Heart right ventricle (tissue), 16 donors: ENCODE data around the gene KLHL29. TPM values are rescaled to one million over a fixed set of nuclear protein-coding genes. Genes with fewer than 3 reads are reported as not detected.

ENCODE experiments used
- ATAC-seq, 8 donors: fragments of 200-7000 bp; cut with Tn5 transposase; one replicate each; pipeline ENCODE4 v1.9.1; 2020; ENCODE audit warnings: mild to moderate bottlenecking in 8 of 8, moderate library complexity in 8 of 8, moderate number of reproducible peaks in 1 of 8
- DNase-seq, 2 donors: peaks; one replicate each; pipeline ENCODE4 v3.0.0-alpha.2; 2020
- H3K27ac ChIP-seq, 10 donors: fragments of 200-600 bp; sonication (generic) in 2 of 10; one replicate each; pipeline versions ENCODE4 v1.5.0 to v1.8.0; 2020 to 2022; ENCODE audit warnings: mild to moderate bottlenecking in 3 of 10
- H3K27me3 ChIP-seq, 7 donors: fragments of 200-600 bp; one replicate each; pipeline ENCODE4 v1.8.0; 2021 to 2022; ENCODE audit warnings: mild to moderate bottlenecking in 2 of 7
- H3K36me3 ChIP-seq, 9 donors: fragments of 200-600 bp; sonication (generic) in 1 of 9; one replicate each; pipeline versions ENCODE4 v1.5.0 to v1.8.0; 2020 to 2022; ENCODE audit warnings: mild to moderate bottlenecking in 2 of 9
- H3K4me1 ChIP-seq, 9 donors: fragments of 200-600 bp; sonication (generic) in 1 of 9; one replicate each; pipeline versions ENCODE4 v1.5.0 to v1.8.0; 2020 to 2022; ENCODE audit warnings: mild to moderate bottlenecking in 4 of 9
- H3K4me3 ChIP-seq, 10 donors: fragments of 200-600 bp; sonication (generic) in 2 of 10; one replicate each; pipeline versions ENCODE4 v1.5.0 to v1.8.0; 2020 to 2022; ENCODE audit warnings: mild to moderate bottlenecking in 7 of 10, moderate library complexity in 2 of 10
- H3K9me3 ChIP-seq, 11 donors: fragments of 200-600 bp in 10 of 11; sonication (generic) in 2 of 11; one replicate each; pipeline versions ENCODE4 v1.5.0 to v1.8.0; 2013 to 2022; ENCODE audit warnings: mild to moderate bottlenecking in 2 of 11, control low read depth in 1 of 11, moderate library complexity in 1 of 11
- CTCF ChIP-seq, 9 donors: fragments of 200-600 bp; sonication (generic) in 2 of 9; IDR thresholded peaks; one replicate each; pipeline versions ENCODE4 v1.5.0 to v1.8.0; 2021 to 2022; ENCODE audit warnings: antibody characterized with exemption in 9 of 9, mild to moderate bottlenecking in 5 of 9, moderate library complexity in 1 of 9
- WGBS, 2 donors: extraction: QIAGEN DNeasy Blood & Tissue Kit; methylation state at CpG; one replicate each; pipeline ENCODE4 v1.1.7; 2013; ENCODE audit warnings: inconsistent platforms in 1 of 2; 5-methylcytosine and 5-hydroxymethylcytosine counted together
- intact Hi-C, 10 donors: fragments of 100-400 bp; cut with DNase I; formaldehyde crosslinking; loops; one replicate each; pipeline versions ENCODE4 v1.11.1 to v1.14.2; 2022
- polyA plus RNA-seq, 2 donors: library from polyadenylated mRNA; stranded (reverse); fragments of 200-250 nt; gene quantifications; one replicate each; pipeline ENCODE4 v1.2.3, GENCODE V29; 2013
- total RNA-seq, 10 donors: library from RNA; stranded (reverse); fragmentation: NEBNext Ultra II Directional in 3 of 10; extraction: Animal tissue kit (Norgen Biotek cat#: 25700) in 3 of 10; gene quantifications; one replicate each; pipeline versions ENCODE4 v1.2.1 to v1.2.4, GENCODE V29; 2021 to 2023
- donor health status: Arrhythmogenic right ventricular cardiomyopathy.
- donor health status: ischemic (EF 13 %, LVEDD 7.1; RV severe dilation, severe dysfunction).
- donor health status: healthy with polysubstance abuse.
- donor health status: DM: no; HTN: yes; CAD: no.
- donor health status: DM: no; HTN: no; CAD: no.
- donor health status: ischemic (EF 25% LVEDD 6.9; RV normal size, moderate dysfunction).
- donor health status: ischemic (EF 25% LVEDD 5.7; RV mildly dilated, moderate dysfunction).
- donor health status: healthy.
- donor health status: DM: yes; HTN: yes; CAD: no.
- donor health status: Ischemic cardiomyopathy.
- donor health status: ischemic (EF 35%, LVEDD 5.7; RV mildly dilated, moderate dysfunction).
- donor health status: nonischemic (EF 11% LVEDD 7.7; RV severe dilation, severe dysfunction).
- donor health status: DM: yes; HTN: yes; CAD: no.
- donor health status: PGD.
- donor health status: ischemic (EF 29% LVEDD 5.4; RV normal size, mild dysfunction).
- donor health status: nonischemic (EF 23%, LVEDD 6.1; RV moderate dilation, normal function).

Gene KLHL29
- total and polyA plus RNA-seq, 12 donors = 0.71 to 1.5 (median 1.0) TPM

DNA sequence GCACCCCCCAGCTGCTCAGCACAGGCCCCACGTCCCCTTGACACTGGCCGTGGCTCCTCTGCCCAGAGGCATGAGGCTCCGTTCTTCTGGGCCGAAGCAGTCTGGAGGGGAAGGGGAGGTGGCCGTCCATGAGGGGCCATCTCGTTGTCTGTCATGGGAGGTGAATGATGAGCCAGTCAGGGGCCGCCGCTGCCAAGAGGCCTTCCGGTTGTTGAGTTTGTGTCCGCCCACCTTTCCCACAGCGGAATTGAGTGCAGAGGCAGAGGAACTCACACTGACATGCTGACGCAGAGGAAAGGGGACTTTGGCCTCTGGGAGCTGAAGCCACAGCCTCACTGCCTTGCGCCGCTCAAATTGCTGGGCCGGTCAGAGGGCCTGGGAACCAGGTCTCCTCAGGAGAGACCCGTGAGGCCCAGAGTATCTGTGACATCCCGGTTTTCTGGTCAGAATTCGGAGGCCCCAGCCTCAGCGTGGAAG, 273.5 kb downstream of the KLHL29 start:
- Histone ChIP-seq H3K27me3 (peaks cover 0 to 9% (median 0%) of the 10 kb centered on the region in 7 donors), H3K4me3 (no peak overlapping the region), H3K4me1 (peaks cover 0 to 23% (median 5%) of the 10 kb centered on the region in 9 donors), H3K27ac (peak overlapping the region in 3 of 10 donors; percentile 19 to 39 (median 27)), H3K9me3 (no peaks in the 10 kb centered on the region), H3K36me3 (no peaks in the 10 kb centered on the region)
- intact Hi-C loops = no loop called here
- WGBS, 2 donors = 66 to 78% methylated on average over 19 of the region's 19 CpGs
- ATAC-seq = peak in 7 of 8 donors; percentile 22 to 59 (median 23)
- DNase-seq = peak in 1 of 2 donors; percentile 51
- no peak for TF ChIP-seq CTCF (IDR thresholded peaks at IDR 0.05)

DNA sequence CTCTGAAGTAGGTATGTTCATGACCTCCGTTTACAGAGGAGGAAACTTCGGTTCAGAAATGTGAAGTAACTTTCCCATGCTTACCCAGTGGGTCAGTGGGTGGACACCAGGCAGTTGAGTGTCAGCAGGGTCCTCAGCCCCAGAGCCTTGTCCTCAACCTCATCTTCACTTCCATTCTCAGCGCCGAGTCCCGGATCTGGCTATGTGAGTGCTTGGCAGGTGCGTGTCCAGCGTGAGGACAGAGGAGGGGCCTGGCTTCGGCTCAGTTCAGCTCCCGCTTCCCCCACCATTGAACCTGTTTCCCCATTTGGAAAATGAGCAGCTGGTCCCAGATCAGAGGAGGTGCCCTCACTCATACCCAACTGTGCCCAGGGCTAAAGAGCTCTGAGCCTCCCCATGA, 274.3 kb downstream of the KLHL29 start:
- intact Hi-C loops = no loop called here
- Histone ChIP-seq H3K36me3 (no peaks in the 10 kb centered on the region), H3K9me3 (no peaks in the 10 kb centered on the region), H3K27me3 (peaks cover 0 to 15% (median 0%) of the 10 kb centered on the region in 7 donors), H3K4me3 (no peak overlapping the region), H3K4me1 (peaks cover 0 to 32% (median 9%) of the 10 kb centered on the region in 9 donors), H3K27ac (no peak overlapping the region)
- DNase-seq (no peak), ATAC-seq (no peak)
- TF ChIP-seq CTCF (IDR thresholded peaks at IDR 0.05) = no peak
- 97 to 98% methylated on average over 9 of the region's 9 CpGs for WGBS, 2 donors

DNA sequence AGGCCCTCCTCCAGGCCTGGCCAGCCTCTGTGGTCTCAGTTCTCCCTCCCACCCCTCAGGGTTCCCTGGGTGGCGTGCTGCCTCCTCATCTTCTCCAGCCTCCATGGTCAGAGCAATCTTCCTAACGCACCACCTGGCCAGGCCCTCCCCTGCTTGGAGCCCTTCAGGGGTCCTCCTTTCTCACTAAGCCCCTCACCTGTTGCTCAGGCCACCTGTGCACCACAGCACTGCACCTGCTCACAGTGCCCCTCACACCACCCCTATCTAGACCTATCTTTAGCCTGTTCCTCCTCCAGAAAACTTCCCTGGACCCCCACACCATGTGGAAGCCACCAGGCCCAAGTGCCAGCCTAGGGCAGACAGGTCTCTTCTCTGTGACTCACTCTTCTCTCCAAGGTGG, 274.8 kb downstream of the KLHL29 start:
- Histone ChIP-seq H3K9me3 (no peaks in the 10 kb centered on the region), H3K36me3 (no peaks in the 10 kb centered on the region), H3K4me3 (no peak overlapping the region), H3K4me1 (peaks cover 0 to 34% (median 11%) of the 10 kb centered on the region in 9 donors), H3K27me3 (peaks cover 0 to 15% (median 0%) of the 10 kb centered on the region in 7 donors), H3K27ac (no peak overlapping the region)
- no peak for ATAC-seq
- TF ChIP-seq CTCF (IDR thresholded peaks at IDR 0.05) = no peak
- 95 to 100% methylated on average over 2 of the region's 2 CpGs for WGBS, 2 donors
- intact Hi-C loops = no loop called here
- no peak for DNase-seq

DNA sequence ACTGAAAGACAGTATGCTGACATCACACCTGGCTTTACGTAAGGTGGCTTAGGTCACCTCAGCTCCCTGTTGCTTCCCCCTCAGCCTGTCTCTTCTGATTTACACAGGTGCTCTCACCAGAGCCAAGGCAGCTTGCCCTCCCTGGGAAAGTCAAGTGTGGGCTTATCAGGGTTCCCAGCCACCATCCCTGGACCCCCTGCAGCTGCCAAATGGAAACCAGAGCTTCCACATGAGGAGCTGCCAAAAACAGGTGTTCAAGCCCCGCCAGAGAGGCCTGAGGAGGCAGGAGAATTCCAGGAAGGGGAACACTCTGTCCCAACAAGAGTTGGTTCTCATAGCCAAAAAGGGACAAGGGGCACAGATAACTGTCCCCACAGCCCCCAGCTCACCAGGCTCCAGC, 275.3 kb downstream of the KLHL29 start:
- no peak overlapping the region for H3K4me3 ChIP-seq
- DNase-seq (no peak), ATAC-seq (no peak)
- intact Hi-C loops = no loop called here
- peaks cover 0 to 34% (median 11%) of the 10 kb centered on the region in 9 donors for H3K4me1 ChIP-seq
- peaks cover 0 to 15% (median 0%) of the 10 kb centered on the region in 7 donors for H3K27me3 ChIP-seq
- no peaks in the 10 kb centered on the region for H3K36me3 ChIP-seq
- 95 to 100% methylated on average over 2 of the region's 2 CpGs for WGBS, 2 donors
- H3K9me3 ChIP-seq = no peaks in the 10 kb centered on the region
- TF ChIP-seq CTCF (IDR thresholded peaks at IDR 0.05) = no peak
- H3K27ac ChIP-seq = no peak overlapping the region
